Measurements from ENCODE around the gene ZNF710.
"Not testable (repeated sequence)": the region's sequence is repeated elsewhere in the genome, so short reads cannot be mapped to it uniquely, and the experiment has no call there.

Gene ZNF710

DNA sequence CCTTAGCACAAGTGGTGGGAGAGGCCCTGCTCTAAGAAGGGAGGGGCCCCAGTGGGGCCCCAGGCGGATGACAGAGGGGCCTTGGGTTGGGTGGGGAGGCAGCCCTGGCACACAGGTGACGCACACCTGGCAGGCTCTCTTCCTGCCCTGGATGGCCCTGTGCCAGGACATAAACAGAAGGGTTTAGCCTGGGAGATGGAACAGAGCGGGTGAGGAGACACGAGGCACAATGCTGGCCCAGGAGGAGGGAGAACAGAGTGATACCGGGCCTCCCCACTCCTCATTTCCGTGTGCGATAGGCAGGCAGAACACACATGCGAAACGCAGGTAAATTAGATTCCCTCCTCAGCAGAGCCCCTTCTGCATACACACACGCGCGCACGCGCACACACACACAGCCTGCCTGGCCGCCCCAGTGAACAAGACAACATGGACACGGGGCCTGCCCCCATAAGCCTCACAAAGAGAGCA is 61.4 kb downstream of the ZNF710 start:
- DNase-seq = peak; percentile 89

DNA sequence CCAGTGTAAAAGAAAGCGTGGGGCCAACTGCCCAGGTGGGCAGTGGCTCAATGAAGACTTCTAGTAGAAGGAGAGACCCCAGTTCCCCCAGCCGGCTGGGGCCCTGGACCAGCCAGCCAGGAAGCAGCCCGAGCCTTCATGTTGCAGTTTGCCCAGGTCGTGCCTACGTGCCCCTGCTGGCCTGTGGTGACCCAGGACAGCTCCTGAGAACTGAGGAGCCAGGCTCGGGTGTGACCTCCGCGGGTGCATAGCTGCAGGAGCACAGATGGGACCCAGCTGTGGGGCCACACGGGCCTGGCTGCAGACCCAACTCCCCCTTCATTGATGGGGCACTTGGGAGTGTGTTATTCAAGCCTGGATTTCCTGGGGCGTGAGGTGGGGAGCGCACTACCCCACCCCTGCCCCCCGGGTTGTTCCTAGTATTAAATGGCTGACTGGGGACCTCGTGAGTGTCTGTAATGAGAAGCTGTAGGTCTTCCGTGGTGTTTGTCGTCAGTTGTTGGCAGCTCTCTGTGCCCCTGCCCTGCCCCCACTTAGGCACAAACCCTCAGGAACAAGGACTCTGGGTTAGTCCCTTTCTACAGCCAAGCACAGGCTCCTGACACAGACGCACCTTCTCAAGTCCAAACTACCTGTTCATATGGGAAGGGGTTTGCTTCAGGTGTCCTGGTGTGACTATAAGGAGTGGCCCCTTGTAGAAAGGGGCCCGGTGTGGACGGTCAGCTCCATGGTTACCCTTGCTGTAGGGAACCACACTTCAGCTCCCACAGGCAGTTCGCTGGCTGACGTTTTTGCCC is 62.0 kb downstream of the ZNF710 start:
- peak; percentile 41 for DNase-seq

DNA sequence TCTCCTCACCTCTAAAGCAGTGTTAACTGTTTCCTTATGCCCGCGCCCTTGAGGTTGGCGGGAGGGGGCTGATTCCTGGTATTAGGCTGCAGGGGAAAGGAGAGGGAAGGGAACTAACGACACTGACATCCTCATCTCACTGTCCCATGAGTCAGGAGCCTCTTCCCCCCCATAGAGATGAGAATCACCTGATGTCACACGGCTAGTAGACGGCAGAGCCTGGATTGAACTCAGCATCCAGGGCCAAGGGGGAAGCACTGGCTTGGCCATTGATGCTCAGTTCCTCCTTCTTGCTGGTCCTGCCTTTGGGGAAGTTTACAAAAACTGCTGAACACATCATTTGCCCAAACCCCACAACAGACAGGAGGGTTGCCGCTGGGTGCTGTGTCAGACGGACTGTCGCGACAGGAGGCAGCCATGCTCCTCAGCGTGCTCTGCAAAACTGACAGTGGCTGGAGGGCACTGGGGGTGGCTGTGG is 62.7 kb downstream of the ZNF710 start:
- no peak for DNase-seq

DNA sequence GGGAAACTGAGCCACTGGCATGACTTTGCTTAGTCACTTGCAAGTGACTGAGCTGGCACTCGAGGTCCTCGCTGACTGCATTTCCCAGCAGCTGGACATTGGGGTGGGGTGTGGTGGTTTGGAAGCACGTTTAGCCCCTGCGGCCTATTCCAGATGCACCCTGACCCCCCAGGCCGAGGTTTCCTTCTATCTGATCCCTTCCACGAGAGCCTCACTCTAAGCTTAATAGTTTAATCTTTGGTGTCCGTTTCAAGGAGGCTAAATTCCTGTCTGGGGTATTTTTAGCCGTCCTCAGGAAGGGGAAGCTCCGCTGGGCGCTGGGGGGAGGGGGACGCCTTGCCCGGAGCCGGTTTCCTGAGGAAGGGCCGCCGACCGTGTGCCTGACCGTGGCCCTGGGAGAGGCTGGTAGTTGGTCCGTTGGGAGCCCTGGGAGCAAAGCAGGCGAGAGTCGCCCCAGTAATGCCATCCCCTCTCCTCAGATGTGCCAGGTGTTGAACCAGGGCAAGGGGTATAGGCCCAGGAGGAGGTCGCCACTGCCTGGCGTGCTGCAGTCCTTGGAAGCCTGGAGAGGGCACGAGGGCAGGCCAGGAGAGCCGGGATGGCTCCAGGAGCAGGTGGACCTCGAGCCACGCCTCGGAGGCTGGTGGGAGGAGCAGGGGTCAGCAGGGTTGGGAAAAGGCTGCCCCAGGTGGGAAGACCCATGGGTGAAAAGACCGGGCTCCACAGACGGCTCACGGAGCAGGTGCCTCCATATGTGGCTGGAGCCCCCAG is 64.0 kb downstream of the ZNF710 start:
- DNase-seq = no peak

DNA sequence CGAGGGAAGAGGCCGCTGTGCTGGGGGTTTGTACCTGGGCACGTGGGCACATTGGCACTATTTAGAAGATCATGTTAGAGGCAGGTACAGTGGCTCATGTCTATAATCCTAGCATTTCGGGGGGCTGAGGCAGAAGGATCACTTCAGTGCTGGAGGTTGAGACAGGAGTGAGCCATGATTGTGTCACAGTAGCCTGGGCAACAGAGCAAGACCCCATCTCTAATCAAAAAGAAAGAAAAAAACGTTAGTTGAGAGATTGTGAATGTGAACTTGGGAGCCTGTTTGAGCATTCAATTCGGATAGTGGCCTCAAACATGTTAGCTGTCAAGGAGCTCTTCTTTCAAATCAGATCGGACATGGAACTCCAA is 64.5 kb downstream of the ZNF710 start:
- no peak for DNase-seq

DNA sequence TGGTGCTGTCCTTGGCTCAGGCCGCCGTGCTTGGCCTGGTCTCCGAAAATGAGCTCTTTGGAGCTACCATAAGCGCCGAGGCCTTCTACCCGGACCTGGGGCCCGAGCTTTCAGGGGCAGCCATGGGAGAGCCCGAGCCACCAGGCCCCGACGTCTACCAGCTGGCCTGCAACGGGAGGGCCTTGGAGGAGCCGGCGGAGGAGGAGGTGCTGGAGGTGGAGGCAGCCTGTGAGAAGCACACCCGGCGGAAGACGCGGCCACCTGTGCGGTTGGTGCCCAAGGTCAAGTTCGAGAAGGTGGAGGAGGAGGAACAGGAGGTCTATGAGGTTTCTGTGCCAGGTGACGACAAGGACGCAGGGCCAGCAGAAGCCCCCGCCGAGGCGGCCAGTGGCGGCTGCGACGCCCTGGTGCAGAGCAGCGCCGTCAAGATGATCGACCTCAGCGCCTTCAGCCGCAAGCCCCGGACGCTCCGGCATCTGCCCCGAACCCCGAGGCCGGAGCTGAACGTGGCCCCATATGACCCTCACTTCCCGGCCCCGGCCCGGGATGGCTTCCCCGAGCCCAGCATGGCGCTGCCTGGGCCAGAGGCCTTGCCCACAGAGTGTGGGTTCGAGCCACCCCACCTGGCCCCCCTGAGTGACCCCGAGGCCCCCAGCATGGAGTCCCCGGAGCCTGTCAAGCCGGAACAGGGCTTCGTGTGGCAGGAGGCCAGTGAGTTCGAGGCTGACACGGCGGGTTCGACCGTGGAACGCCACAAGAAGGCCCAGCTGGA is 66.2 kb downstream of the ZNF710 start:
- no peak for DNase-seq

DNA sequence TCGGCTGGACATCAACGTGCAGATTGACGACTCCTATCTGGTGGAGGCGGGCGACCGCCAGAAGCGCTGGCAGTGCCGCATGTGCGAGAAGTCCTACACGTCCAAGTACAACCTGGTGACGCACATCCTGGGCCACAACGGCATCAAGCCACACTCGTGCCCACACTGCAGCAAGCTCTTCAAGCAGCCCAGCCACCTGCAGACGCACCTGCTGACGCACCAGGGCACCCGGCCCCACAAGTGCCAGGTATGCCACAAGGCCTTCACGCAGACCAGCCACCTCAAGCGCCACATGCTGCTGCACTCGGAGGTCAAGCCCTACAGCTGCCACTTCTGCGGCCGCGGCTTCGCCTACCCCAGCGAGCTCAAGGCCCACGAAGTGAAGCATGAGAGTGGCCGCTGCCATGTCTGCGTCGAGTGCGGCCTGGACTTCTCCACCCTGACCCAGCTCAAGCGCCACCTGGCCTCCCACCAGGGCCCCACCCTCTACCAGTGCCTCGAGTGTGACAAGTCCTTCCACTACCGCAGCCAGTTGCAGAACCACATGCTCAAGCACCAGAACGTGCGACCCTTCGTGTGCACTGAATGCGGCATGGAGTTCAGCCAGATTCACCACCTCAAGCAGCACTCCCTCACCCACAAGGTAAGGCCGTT is 67.0 kb downstream of the ZNF710 start:
- DNase-seq = no peak

DNA sequence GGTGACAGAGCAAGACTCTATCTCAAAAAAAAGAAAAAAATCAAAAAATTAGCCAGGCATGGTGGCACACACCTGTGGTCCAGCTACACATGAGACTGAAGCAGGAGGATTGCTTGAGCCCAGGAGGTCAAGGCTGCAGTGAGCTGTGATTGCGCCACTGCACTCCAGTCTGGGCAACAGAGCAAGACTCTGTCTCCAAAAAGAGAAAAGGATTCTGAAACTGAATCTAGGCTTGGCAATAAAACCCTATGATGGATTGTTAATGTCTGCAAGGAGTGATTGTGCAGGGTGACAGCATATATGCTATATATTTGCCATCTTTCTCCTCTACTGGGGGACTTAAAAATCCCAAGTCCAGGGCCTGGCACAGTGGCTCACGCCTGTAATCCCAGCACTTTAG is 69.5 kb downstream of the ZNF710 start:
- DNase-seq = not testable (repeated sequence)

DNA sequence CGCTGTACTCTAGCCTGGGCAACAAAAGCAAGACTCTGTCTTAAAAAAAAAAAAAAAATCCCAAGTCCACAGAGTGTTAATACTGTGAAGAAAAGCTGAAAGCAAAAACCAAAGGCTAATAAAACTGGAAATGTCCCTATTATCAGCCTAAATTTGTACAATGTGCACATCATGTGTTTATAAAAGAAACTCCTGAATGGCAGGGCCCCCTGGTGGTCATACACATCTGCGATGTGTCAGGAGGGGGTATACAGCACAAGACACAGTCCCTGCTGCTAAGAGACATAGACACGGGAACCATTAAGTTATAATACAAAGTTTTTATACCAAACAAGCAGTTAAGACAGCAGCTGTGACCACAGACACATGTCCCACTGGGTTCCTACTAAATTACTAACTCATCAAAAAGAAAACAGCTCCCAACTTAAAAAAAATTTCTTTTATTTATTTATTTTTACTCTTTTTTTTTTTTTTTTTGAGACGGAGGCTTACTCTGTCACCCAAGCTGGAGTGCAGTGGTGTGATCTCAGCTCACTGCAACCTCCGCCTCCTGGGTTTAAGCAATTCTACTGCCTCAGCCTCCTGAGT is 70.2 kb downstream of the ZNF710 start:
- peak; percentile 54 for DNase-seq

DNA sequence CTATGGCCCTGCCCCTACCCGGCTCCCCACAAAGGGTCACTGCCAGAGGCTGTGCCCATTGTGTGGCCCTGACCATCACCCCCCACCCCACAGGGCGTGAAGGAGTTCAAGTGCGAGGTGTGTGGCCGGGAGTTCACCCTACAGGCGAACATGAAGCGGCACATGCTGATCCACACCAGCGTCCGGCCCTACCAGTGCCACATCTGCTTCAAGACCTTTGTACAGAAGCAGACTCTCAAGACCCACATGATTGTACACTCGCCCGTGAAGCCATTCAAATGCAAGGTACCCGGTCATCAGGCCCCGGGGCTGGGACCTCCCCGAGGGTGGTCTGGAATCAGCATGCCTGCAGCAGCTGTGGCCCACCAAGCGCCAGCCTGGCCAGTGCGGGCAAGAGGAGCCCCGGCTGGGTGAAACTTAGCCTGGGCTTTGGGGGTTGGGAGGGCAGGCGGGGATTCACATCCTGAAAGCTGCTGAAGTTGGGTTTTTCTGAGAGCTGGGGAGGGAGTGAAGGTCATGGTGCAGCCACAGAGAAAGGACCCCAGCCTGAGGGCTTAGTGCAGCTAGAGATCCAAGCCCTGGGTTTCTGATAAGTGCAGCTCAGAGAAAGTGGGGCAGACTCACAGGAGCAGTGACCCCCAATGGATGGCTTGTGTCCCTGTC is 72.0 kb downstream of the ZNF710 start:
- no peak for DNase-seq

DNA sequence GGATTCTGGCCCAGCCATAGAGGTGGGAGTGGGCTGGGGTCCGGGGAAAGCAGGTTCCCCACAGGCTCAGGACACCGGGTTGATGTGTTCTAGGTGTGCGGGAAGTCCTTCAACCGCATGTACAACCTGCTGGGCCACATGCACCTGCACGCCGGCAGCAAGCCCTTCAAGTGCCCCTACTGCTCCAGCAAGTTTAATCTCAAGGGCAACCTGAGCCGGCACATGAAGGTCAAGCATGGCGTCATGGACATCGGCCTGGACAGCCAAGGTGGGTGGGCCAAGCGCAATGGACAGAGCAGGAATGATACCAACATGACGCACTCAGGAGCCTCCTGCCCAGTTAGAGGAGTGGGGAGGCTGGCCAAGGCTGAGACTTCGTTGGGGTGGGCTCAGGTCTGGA is 72.9 kb downstream of the ZNF710 start:
- no peak for DNase-seq

DNA sequence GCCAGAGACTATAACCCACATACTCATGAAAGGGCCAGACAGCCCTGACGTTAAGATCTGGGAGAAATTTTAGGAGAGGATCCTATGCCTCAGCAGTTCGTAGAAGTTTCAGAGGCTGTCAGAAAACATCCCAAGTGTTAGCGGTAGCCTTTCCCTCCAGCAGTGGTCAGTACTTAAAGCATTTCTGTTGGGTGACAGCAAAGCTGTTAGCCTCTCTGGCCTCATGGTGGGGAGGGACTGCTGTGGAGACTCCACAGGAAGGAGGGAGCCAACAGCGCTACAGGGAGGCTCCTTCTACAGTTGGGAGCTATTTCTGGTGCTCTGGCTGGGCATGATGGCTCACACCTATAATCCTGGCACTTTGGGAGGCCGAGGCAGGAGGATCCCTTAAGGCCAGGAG is 73.8 kb downstream of the ZNF710 start:
- no peak for DNase-seq

DNA sequence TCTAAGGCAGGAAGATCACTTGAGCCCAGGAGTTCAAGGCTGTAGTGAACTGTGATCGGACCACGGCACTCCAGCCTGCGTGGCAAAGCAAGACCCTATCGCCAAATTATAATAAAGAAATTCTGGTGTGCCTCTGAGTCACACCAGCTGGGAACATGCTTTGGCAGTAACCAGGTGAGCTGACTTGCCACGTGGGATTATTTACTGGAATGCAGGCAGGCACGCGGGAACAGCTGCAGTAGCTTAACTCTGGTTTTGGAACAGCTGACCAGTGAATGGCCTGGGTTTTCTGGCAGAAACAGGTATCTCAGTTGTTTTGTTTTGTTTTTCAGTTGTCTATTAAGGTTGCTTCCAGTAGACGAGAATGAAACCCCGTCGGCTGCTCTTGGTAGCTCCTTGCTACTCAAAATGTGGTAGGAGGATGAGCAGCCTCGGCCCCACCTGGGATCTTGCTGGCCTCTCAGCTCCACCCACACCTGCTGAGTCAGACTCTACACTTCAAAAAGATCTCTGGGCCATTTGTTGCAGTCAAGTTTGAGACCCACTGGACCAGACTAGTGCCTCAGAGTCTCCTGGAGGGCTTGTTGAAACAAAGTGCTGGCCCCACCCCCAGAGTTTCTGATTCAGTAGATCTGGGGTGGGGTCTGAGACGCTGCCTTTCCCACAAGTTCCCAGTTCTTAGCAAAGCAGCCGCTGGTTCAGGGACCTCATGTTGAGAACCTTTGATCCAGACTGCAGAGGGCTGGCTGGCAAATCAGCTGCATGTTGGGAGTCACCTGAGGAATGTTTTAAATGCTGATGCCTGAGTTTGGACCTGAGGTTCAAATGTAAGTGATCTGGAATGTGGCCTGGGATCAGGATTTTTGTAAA is 74.5 kb downstream of the ZNF710 start:
- DNase-seq = no peak

DNA sequence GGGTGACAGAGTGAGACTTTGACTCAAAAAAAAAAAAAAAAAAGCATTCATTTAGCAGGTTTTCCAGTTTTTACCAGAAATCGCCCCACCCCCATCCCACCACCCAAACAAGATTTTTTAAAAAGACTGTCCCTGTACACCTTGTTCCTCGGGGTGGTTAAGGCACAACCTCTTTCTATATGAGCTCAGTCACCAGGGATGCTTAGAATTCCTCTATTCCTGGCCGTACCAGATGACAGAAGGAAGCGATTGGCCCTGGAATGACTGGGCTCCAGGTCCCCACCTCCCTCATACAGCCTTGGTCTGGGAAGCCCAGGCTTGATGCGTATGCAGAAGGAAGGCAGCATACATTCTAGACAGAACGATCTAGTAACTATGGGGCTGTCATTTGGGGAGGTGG is 75.6 kb downstream of the ZNF710 start:
- DNase-seq = no peak

DNA sequence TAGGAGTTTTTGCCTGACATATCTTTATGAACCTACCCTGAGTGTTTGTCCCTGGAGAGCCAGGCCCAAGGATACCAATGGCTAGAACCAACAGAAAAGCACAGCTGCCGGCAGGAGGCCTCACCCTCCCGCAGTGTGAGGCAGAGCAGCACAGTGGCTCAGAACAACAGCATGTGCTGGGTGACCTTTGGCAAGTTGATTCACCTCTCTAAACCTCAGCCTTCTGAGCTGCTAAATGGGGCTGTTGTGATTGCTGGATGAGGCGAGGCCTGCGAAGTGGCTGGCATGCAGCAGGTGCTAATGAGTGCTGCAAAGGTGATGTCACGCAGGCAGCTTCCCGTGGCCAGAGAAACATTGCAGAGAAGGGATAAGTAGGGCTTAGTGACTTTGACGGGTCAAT is 77.8 kb downstream of the ZNF710 start:
- DNase-seq = no peak

DNA sequence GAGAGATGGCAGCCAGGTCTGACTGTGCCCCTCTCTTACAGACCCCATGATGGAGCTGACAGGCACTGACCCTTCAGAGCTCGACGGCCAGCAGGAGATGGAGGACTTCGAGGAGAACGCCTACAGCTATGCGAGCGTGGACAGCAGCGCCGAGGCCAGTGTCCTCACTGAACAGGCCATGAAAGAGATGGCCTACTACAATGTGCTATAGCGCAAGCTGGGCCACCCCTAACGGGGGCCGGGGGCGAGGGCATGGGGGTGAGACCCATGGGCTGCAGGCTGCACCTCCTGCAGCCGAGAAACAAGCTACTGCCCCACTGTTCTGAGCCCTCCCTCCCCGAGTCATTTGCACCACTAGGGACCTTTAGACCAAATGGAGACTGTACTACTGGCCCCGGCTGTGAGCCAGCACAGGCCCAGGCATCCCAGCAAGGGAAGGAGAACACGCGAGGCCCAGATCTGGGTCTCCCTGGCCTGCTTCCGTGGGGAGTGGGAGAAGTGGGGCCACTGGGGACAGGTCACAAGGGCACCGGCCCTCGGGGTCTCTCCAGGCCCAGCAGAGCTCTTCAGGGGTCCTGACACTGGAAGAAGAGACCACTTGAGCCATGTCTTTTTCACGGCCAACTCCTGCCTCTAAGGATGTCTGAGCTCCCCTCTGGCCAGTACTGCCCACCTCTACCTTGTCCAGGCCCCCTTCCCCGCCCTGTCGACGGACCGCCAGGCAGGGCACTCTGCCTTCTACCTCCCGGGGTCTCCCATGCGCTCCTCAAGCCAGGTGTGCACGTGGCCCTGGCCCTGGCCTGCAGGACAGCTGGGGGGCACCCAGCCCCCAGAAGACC is 78.7 kb downstream of the ZNF710 start:
- no peak for DNase-seq

DNA sequence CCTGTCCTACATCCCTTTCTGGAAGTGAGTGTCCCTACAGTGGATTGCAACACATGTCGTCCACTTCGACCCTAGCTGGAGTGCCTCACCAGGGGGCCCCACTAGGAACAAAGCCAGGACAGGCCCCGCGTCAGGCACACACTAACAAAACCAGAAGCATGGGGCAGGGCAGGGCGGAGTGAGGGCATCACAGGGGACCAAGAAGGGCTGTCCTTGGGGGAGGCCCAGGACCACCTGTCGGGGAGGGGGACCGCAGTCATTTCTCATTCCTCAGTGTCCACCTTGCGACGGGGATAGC is 79.3 kb downstream of the ZNF710 start:
- DNase-seq = no peak

DNA sequence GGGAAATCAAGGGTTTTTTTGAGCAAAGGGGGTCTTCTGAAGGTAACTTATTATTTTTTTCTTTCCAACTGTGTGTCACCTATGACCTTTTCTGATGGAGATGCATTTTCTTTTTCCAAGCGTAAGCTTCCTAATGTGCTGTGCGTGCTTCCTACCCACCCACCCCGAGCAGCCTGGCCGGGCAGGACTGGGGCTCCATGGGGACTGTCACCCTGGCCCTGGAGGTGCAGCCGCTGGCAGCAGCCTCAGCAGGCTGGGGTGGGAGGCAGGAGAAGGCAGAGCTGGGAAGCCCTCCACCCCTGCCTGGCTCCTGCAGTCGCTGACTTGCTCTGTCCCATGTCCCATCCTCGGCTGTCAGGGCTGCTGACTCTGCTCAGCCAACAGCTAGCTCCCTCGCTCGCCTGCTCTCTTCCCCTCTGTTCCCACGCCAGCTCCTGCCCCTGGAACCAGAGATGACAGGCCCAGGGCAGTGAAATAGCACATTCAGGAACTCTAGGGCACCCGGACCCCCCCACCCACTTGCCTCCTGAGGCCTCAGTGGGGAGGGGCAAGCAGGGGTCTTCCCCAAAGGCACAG is 79.8 kb downstream of the ZNF710 start:
- DNase-seq = no peak

DNA sequence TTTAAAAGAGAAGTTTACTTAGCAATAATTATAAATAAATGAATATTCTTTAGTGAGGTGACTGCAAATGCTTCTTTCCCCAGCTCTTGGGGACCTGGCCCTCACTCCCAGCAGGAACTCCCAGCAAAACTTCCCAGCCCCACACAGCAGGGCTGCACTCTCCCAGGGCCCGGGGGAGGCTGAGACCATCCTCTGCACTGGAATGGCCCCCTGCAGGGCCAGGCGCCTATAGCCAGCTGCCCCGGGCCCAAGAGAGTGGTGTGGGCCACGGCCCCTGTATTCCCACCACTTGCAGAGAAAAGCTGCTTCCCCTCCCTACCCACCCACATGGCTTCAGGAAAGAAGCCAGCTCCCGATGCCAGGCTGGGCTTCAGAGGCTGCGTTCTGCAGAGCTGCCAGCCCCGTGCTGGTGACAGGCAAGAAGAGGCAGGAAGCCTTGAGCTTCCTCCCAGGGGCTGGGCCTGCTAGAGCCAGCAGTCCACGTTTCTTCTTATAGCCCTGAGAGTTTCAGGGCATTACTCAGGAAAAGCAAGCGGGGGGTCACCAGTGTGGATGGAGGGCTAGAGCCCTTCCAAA is 81.1 kb downstream of the ZNF710 start:
- no peak for DNase-seq
